GM12878 (cell line): ENCODE results near the gene MAFG.

Experiments used
- EP300 ChIP-seq, 2 experiments: fragments of 150-350 bp in 1 of 2; IDR thresholded peaks; 2 replicates each; pipeline ENCODE4 v1.6.1; 2011 to 2012; ENCODE audit warnings: low read depth in 2 of 2, low read length in 2 of 2, borderline replicate concordance in 1 of 2, improper control_type of control experiment in 1 of 2, inconsistent platforms in 1 of 2; ENCODE audit not compliant: control insufficient read depth in 1 of 2
- FOS ChIP-seq: IDR thresholded peaks from 3 replicates; pipeline ENCODE4 v1.6.1; 2011; ENCODE audit warnings: borderline replicate concordance; ENCODE audit not compliant: insufficient read length; ENCODE audit errors: extremely low read depth
- JUND ChIP-seq: IDR thresholded peaks from 2 replicates; pipeline ENCODE4 v1.6.1; 2012; ENCODE audit warnings: low read depth, mild to moderate bottlenecking, low read length, improper control_type of control experiment, moderate library complexity
- SREBF1 ChIP-seq: IDR thresholded peaks from 2 replicates; pipeline ENCODE4 v1.6.1; 2012; ENCODE audit warnings: mild to moderate bottlenecking, low read length

DNA sequence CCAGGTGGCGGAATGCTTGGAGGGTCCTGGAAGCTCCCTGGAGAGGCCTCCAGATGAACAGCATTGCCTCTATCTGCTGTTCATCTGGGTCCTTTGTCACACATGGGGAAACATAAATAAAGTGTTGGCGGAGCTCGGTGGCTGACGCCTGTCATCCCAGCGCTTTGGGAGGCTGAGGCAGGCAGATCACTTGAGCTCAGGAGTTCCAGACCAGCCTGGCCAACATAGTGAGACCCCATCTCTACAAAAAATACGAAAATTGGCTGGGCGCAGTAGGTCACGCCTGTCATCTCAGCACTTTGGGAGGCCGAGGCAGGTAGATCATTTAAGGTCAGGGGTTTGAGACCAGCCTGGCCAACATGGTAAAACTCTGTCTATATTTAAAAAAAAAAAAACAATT lies 17.3 kb upstream of the MAFG start:
- TF ChIP-seq SREBF1: no peak
- TF ChIP-seq FOS: no peak
- TF ChIP-seq JUND: no peak
- TF ChIP-seq EP300 (IDR thresholded peaks at IDR 0.05; ENCODE audit: borderline replicate concordance in 1 of 2, control insufficient read depth in 1 of 2, low read depth in 2 of 2, low read length in 2 of 2): no peak
